ENCODE data around the gene POLE3. TPM values are rescaled to one million over a fixed set of nuclear protein-coding genes. Genes with fewer than 3 reads are reported as not detected.

Gene POLE3
- total and polyA plus RNA-seq, 4 donors = 21.7 to 42.9 (median 28.4) TPM

GRCh38 chr9:113359385-113359784, 51.1 kb downstream of the POLE3 start:
- DNase-seq (no peak), ATAC-seq (ENCODE audit: insufficient read depth, low FRiP score) (no peak)
- H3K4me3 ChIP-seq = no peak overlapping the region
- no peak overlapping the region for H3K27ac ChIP-seq (ENCODE audit: low read depth in 1 of 2, low read length in 1 of 2)
- no peaks in the 10 kb centered on the region for H3K4me1 ChIP-seq (ENCODE audit: control insufficient read depth in 5 of 5, insufficient read depth in 5 of 5, low read length in 5 of 5)
- no peaks in the 10 kb centered on the region for H3K9me3 ChIP-seq (ENCODE audit: control insufficient read depth in 4 of 4, insufficient read depth in 3 of 4, low read length in 3 of 4)
- no peaks in the 10 kb centered on the region for H3K36me3 ChIP-seq (ENCODE audit: control insufficient read depth in 4 of 4, insufficient read depth in 4 of 4, low read length in 4 of 4)
- TF ChIP-seq CTCF (IDR thresholded peaks at IDR 0.05; ENCODE audit: control extremely low read depth, extremely low read depth) = no peak
- peaks cover 0 to 2% (median 2%) of the 10 kb centered on the region in 3 donors for H3K27me3 ChIP-seq (ENCODE audit: control insufficient read depth in 3 of 3, insufficient read depth in 3 of 3, low read length in 2 of 3)
- no peak overlapping the region for H3K9ac ChIP-seq (ENCODE audit: insufficient read depth in 1 of 2, low read length in 2 of 2)
- 89 to 90% methylated on average over 1 of the region's 1 CpG for WGBS, 2 donors

Other genes with a start within 250 kb of the POLE3 start
- 10 to 100 TPM; 43.2 to 45.0 TPM for gene FKBP15, start 189.4 kb downstream of the POLE3 start, total RNA-seq
- gene FKBP15, start 189.4 kb downstream of the POLE3 start, polyA plus RNA-seq = 10 to 100 TPM; 18.2 to 47.0 TPM
- 10 to 100 TPM; 13.9 to 39.3 TPM for gene SLC31A1, start 189.1 kb downstream of the POLE3 start, total RNA-seq
- gene SLC31A1, start 189.1 kb downstream of the POLE3 start, polyA plus RNA-seq = 10 to 100 TPM; 14.3 to 22.0 TPM
- gene CDC26, start 135.1 kb downstream of the POLE3 start, total RNA-seq = 10 to 100 TPM; 19.0 to 22.8 TPM
- gene CDC26, start 135.1 kb downstream of the POLE3 start, polyA plus RNA-seq = 10 to 100 TPM; 24.8 to 41.8 TPM
- 10 to 100 TPM; 17.3 to 20.6 TPM for gene PRPF4, start 135.0 kb downstream of the POLE3 start, total RNA-seq
- 10 to 100 TPM in 1 of 2 donors, 1 to 10 TPM in 1; 7.5 to 17.4 TPM for gene PRPF4, start 135.0 kb downstream of the POLE3 start, polyA plus RNA-seq
- gene RNF183, start 107.3 kb downstream of the POLE3 start, total RNA-seq = under 1 TPM; 0.25 to 0.88 TPM
- 1 to 10 TPM in 1 of 2 donors, under 1 TPM in 1; 0.12 to 1.1 TPM for gene RNF183, start 107.3 kb downstream of the POLE3 start, polyA plus RNA-seq
- gene WDR31, start 70.4 kb downstream of the POLE3 start, total RNA-seq = 1 to 10 TPM; 6.2 to 7.0 TPM
- gene WDR31, start 70.4 kb downstream of the POLE3 start, polyA plus RNA-seq = 1 to 10 TPM; 1.8 TPM
- 10 to 100 TPM in 1 of 2 donors, 1 to 10 TPM in 1; 8.8 to 12.7 TPM for gene BSPRY, start 61.1 kb downstream of the POLE3 start, total RNA-seq
- 10 to 100 TPM in 1 of 2 donors, 1 to 10 TPM in 1; 9.2 to 12.7 TPM for gene BSPRY, start 61.1 kb downstream of the POLE3 start, polyA plus RNA-seq
- gene HDHD3, start 33.7 kb downstream of the POLE3 start, total RNA-seq = 10 to 100 TPM; 17.0 to 20.9 TPM
- 10 to 100 TPM; 17.0 to 21.1 TPM for gene HDHD3, start 33.7 kb downstream of the POLE3 start, polyA plus RNA-seq
- 10 to 100 TPM; 30.5 to 41.3 TPM for gene ALAD, start 9.4 kb downstream of the POLE3 start, total RNA-seq
- 10 to 100 TPM; 22.5 to 26.6 TPM for gene ALAD, start 9.4 kb downstream of the POLE3 start, polyA plus RNA-seq
- gene C9orf43, start 72 bp upstream of the POLE3 start, total RNA-seq = 1 to 10 TPM in 1 of 2 donors, under 1 TPM in 1; 0.74 to 1.2 TPM
- gene C9orf43, start 72 bp upstream of the POLE3 start, polyA plus RNA-seq = under 1 TPM; 0.27 to 0.28 TPM
- 10 to 100 TPM; 79.0 to 91.8 TPM for gene RGS3, start 53.1 kb upstream of the POLE3 start, total RNA-seq
- 10 to 100 TPM; 43.0 to 68.8 TPM for gene RGS3, start 53.1 kb upstream of the POLE3 start, polyA plus RNA-seq

Data from lung (tissue), 12 donors.